Colonic mucosa (tissue), 4 donors: ENCODE data around the gene CDK6. TPM values are rescaled to one million over a fixed set of nuclear protein-coding genes. Genes with fewer than 3 reads are reported as not detected.

Experiments used
- DNase-seq: peaks from one replicate; pipeline ENCODE4 v3.0.0-alpha.2; 2020
- H3K27ac ChIP-seq: fragments of 200-600 bp; one replicate; pipeline ENCODE4 v1.8.0; 2021
- H3K27me3 ChIP-seq: fragments of 200-600 bp; one replicate; pipeline ENCODE4 v1.8.0; 2021
- H3K36me3 ChIP-seq: fragments of 200-600 bp; one replicate; pipeline ENCODE4 v1.8.0; 2021
- H3K4me1 ChIP-seq: fragments of 200-600 bp; one replicate; pipeline ENCODE4 v1.8.0; 2021; ENCODE audit warnings: mild to moderate bottlenecking
- H3K4me3 ChIP-seq: fragments of 200-600 bp; one replicate; pipeline ENCODE4 v1.8.0; 2021
- H3K9ac ChIP-seq, 2 donors: one replicate each; pipeline ENCODE4 v1.7.0; 2013; ENCODE audit warnings: control low read depth in 2 of 2, low read depth in 2 of 2, low read length in 2 of 2
- H3K9me3 ChIP-seq: fragments of 200-600 bp; one replicate; pipeline ENCODE4 v1.8.0; 2021
- CTCF ChIP-seq: fragments of 200-600 bp; IDR thresholded peaks from one replicate; pipeline ENCODE4 v1.8.0; 2022; ENCODE audit warnings: antibody characterized with exemption, mild to moderate bottlenecking
- intact Hi-C: fragments of 100-400 bp; cut with DNase I; formaldehyde crosslinking; loops from one replicate; pipeline ENCODE4 v1.14.1; 2022
- total RNA-seq, 2 donors: library from RNA; stranded (reverse); fragmentation: NEBNext Ultra II Directional in 1 of 2; extraction: Animal tissue kit (Norgen Biotek cat#: 25700) in 1 of 2; gene quantifications; one replicate each; pipeline ENCODE4 v1.2.1, GENCODE V29; 2021
- donor health status: healthy.
- donor health status: DM: no; HTN: no; CAD: no.
- donor health status: DM: no; HTN: no; CAD: no.

The CDK6 gene
- total RNA-seq, 2 donors from 2014 or later: 37.1 to 55.4 TPM

- no peak for DNase-seq
- intact Hi-C loops: no loop called here
- no peaks in the 10 kb centered on the region for H3K36me3 ChIP-seq
- H3K9me3 ChIP-seq: no peaks in the 10 kb centered on the region
- no peak overlapping the region for H3K27ac ChIP-seq
- H3K4me1 ChIP-seq: no peaks in the 10 kb centered on the region
- no peak for TF ChIP-seq CTCF
- H3K9ac ChIP-seq: no peak overlapping the region
- H3K4me3 ChIP-seq: no peak overlapping the region
- H3K27me3 ChIP-seq: no peaks in the 10 kb centered on the region
Measured at GRCh38 chr7:92661651-92662050, 174.7 kb downstream of the CDK6 start.

- intact Hi-C loops: no loop called here
- no peak for DNase-seq
Measured at GRCh38 chr7:92658671-92659070, 177.7 kb downstream of the CDK6 start.

GRCh38 chr7:92657391-92657790 is 179.0 kb downstream of the CDK6 start:
- H3K4me3 ChIP-seq: no peak overlapping the region
- no peaks in the 10 kb centered on the region for H3K27me3 ChIP-seq
- intact Hi-C loops: no loop called here
- no peaks in the 10 kb centered on the region for H3K4me1 ChIP-seq
- H3K9ac ChIP-seq: no peak overlapping the region
- no peak overlapping the region for H3K27ac ChIP-seq
- no peaks in the 10 kb centered on the region for H3K36me3 ChIP-seq
- DNase-seq: no peak
- no peaks in the 10 kb centered on the region for H3K9me3 ChIP-seq
- no peak for TF ChIP-seq CTCF

More at GRCh38 chr7:92658671-92659070, 177.7 kb downstream of the CDK6 start:
- TF ChIP-seq CTCF: no peak
- H3K27ac ChIP-seq: no peak overlapping the region
- H3K9ac ChIP-seq: no peak overlapping the region
- no peak overlapping the region for H3K4me3 ChIP-seq
- no peaks in the 10 kb centered on the region for H3K4me1 ChIP-seq
- no peaks in the 10 kb centered on the region for H3K36me3 ChIP-seq
- no peaks in the 10 kb centered on the region for H3K9me3 ChIP-seq
- H3K27me3 ChIP-seq: no peaks in the 10 kb centered on the region

- Histone ChIP-seq H3K27me3 (no peaks in the 10 kb centered on the region), H3K36me3 (no peaks in the 10 kb centered on the region), H3K9me3 (no peaks in the 10 kb centered on the region), H3K4me3 (no peak overlapping the region), H3K4me1 (no peaks in the 10 kb centered on the region), H3K27ac (no peak overlapping the region), H3K9ac (no peak overlapping the region)
- intact Hi-C loops: no loop called here
- no peak for DNase-seq
- TF ChIP-seq CTCF: no peak
Measured at GRCh38 chr7:92656121-92656520, 180.3 kb downstream of the CDK6 start.

- H3K27me3 ChIP-seq: no peaks in the 10 kb centered on the region
- intact Hi-C loops: no loop called here
- H3K9me3 ChIP-seq: no peaks in the 10 kb centered on the region
- H3K4me3 ChIP-seq: no peak overlapping the region
- H3K36me3 ChIP-seq: no peaks in the 10 kb centered on the region
- H3K4me1 ChIP-seq: no peaks in the 10 kb centered on the region
- no peak for DNase-seq
- no peak for TF ChIP-seq CTCF
- no peak overlapping the region for H3K9ac ChIP-seq
- H3K27ac ChIP-seq: no peak overlapping the region
Measured at GRCh38 chr7:92655346-92655884, 181.0 kb downstream of the CDK6 start.
